ENCODE data around the gene TSPAN18. TPM values are rescaled to one million over a fixed set of nuclear protein-coding genes. Genes with fewer than 3 reads are reported as not detected.

Gene TSPAN18
- total and polyA plus RNA-seq, 2 of the 4 experiments (the other 2 are of a cell fraction): 0.36 to 1.1 TPM

- POLR2A ChIA-PET (ENCODE audit: unreplicated experiment): no interaction called here
- Histone ChIP-seq H4K5ac (ENCODE audit: low read depth, low read length) (no peak overlapping the region), H4K91ac (ENCODE audit: insufficient read depth, low read depth, low read length) (no peak overlapping the region), H3K56ac (ENCODE audit: extremely low read depth, insufficient read depth, low read length) (no peak overlapping the region), H3K36me3 (ENCODE audit: control insufficient read depth, insufficient read depth, low read length) (no peaks in the 10 kb centered on the region), H2BK15ac (ENCODE audit: low read depth, low read length) (no peak overlapping the region), H3K18ac (ENCODE audit: low read depth, low read length) (no peak overlapping the region), H4K20me1 (ENCODE audit: insufficient read depth, low read length) (no peaks in the 10 kb centered on the region), H3K23ac (ENCODE audit: low read depth, low read length) (no peak overlapping the region), H3K4me3 (ENCODE audit: insufficient read depth, low read depth, low read length) (no peak overlapping the region), H3K27me3 (ENCODE audit: control insufficient read depth, insufficient read depth, low read length) (peaks cover 14% of the 10 kb centered on the region), H3K9me3 (ENCODE audit: control insufficient read depth, insufficient read depth, low read length) (no peaks in the 10 kb centered on the region), H3K14ac (replicated peaks; ENCODE audit: low read depth, low read length) (no peak overlapping the region), H2BK5ac (ENCODE audit: low read depth, low read length, poor library complexity, severe bottlenecking) (no peak overlapping the region), H2AFZ (replicated peaks; ENCODE audit: low read length, poor library complexity) (no peak overlapping the region), H2AK5ac (ENCODE audit: low read depth, low read length) (no peak overlapping the region), H4K8ac (ENCODE audit: low read depth in 2 of 2, low read length in 2 of 2) (no peak overlapping the region), H2BK120ac (ENCODE audit: low read depth, low read length) (no peak overlapping the region), H3K9me1 (ENCODE audit: insufficient read depth, low read length) (no peaks in the 10 kb centered on the region), H2BK20ac (ENCODE audit: low read depth, low read length) (no peak overlapping the region), H3K4me1 (ENCODE audit: control insufficient read depth, insufficient read depth, low read length) (peaks cover 4% of the 10 kb centered on the region), H3K27ac (ENCODE audit: insufficient read depth, low read length) (no peak overlapping the region), H3K4ac (ENCODE audit: low read depth, low read length) (no peak overlapping the region), H3K9ac (ENCODE audit: low read depth, low read length) (no peak overlapping the region), H3K4me2 (ENCODE audit: low read depth, low read length) (no peak overlapping the region), H3K79me1 (ENCODE audit: low read depth in 1 of 2, low read length in 2 of 2) (no peaks in the 10 kb centered on the region), H2AK9ac (replicated peaks; ENCODE audit: low read depth, low read length, poor library complexity) (no peak overlapping the region)
- WGBS, 2 experiments (ENCODE audit: extremely low coverage in 2 of 2, insufficient read length in 1 of 2): 100% methylated on average over 1 of the region's 1 CpG; no CpG with 5 or more reads in 1 of the 2 experiments
- dilution Hi-C loops (cut with HindIII; ENCODE audit: low sequenced_read_pairs, unreplicated experiment) (no loop called here), in situ Hi-C loops (cut with MboI; ENCODE audit: low sequenced_read_pairs) (no loop called here), intact Hi-C loops (cut with micrococcal nuclease) (no loop called here)
- TF ChIP-seq CHD1 (IDR thresholded peaks at IDR 0.05; ENCODE audit: low read depth, low read length): no peak
- no peak for TF ChIP-seq RFX5 (IDR thresholded peaks at IDR 0.05; ENCODE audit: low read depth, low read length)
- no peak for TF ChIP-seq BHLHE40 (IDR thresholded peaks at IDR 0.05; ENCODE audit: low read depth, low read length)
- no peak for TF ChIP-seq FOS (IDR thresholded peaks at IDR 0.05; ENCODE audit: low read depth, low read length)
- TF ChIP-seq POLR2A (IDR thresholded peaks at IDR 0.05; ENCODE audit: low read depth, low read length): no peak
- TF ChIP-seq USF2 (IDR thresholded peaks at IDR 0.05; ENCODE audit: low read depth, low read length): no peak
- no peak for TF ChIP-seq ELK1 (IDR thresholded peaks at IDR 0.05; ENCODE audit: borderline replicate concordance, low read depth, low read length)
- no peak for TF ChIP-seq MXI1 (IDR thresholded peaks at IDR 0.05; ENCODE audit: borderline replicate concordance, low read depth, low read length)
- no TSS peak for BruUV-seq (replicated peaks)
- ATAC-seq (ENCODE audit: low read depth) (no peak), DNase-seq (no peak)
- CTCF ChIA-PET: no interaction called here
These were observed 145.8 kb downstream of the TSPAN18 start for GRCh38 chr11:44872556-44872955.

Data from IMR-90 (cell line).